Measurements from ENCODE around the gene NMRK1. TPM values are rescaled to one million over a fixed set of nuclear protein-coding genes. Genes with fewer than 3 reads are reported as not detected.

Gene NMRK1
- total RNA-seq, 1 experiment from 2014 or later, result 0.67 TPM

DNA sequence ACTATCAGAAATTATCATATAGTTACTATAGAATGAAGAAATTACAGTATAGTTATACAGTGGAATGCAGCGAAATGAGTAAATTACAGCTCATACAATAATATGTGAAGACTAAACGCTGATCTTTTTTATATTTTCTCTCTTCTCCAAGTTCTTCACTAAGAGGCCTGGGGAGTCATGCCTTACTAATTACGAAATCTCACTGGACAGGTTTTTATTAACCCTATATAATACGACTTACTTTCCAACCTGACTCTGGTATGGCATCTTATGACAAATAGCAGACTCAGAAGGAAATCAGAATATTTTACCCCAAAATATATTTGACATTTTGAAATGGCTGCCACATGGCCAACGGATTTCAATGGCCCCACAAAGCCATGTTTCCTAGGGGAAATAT is 68.9 kb downstream of the NMRK1 start:
- no peak overlapping the region for H3K4me3 ChIP-seq (ENCODE audit: low read depth, low read length, poor library complexity, severe bottlenecking)
- no peaks in the 10 kb centered on the region for H3K36me3 ChIP-seq (ENCODE audit: insufficient read depth, low read length, poor library complexity, severe bottlenecking)
- no peaks in the 10 kb centered on the region for H3K9me3 ChIP-seq (ENCODE audit: low read depth, low read length, poor library complexity, severe bottlenecking)
- intact Hi-C loops (cut with micrococcal nuclease; ENCODE audit: unreplicated experiment), result no loop called here
- BruUV-seq (replicated peaks), result no TSS peak
- H3K27ac ChIP-seq (ENCODE audit: low read depth, low read length, poor library complexity, severe bottlenecking), result no peak overlapping the region
- POLR2A ChIA-PET (ENCODE audit: low non-redundant PET), result no interaction called here
- DNase-seq (ENCODE audit: low spot score), result no peak
- TF ChIP-seq EZH2 (IDR thresholded peaks at IDR 0.05; ENCODE audit: borderline replicate concordance, low read depth, low read length, poor library complexity, severe bottlenecking), result no peak
- TF ChIP-seq, protein P1, sequence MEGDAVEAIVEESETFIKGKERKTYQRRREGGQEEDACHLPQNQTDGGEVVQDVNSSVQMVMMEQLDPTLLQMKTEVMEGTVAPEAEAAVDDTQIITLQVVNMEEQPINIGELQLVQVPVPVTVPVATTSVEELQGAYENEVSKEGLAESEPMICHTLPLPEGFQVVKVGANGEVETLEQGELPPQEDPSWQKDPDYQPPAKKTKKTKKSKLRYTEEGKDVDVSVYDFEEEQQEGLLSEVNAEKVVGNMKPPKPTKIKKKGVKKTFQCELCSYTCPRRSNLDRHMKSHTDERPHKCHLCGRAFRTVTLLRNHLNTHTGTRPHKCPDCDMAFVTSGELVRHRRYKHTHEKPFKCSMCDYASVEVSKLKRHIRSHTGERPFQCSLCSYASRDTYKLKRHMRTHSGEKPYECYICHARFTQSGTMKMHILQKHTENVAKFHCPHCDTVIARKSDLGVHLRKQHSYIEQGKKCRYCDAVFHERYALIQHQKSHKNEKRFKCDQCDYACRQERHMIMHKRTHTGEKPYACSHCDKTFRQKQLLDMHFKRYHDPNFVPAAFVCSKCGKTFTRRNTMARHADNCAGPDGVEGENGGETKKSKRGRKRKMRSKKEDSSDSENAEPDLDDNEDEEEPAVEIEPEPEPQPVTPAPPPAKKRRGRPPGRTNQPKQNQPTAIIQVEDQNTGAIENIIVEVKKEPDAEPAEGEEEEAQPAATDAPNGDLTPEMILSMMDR (conservative IDR thresholded peaks at IDR 0.05; ENCODE audit: low read depth, low read length), result no peak
- no peaks in the 10 kb centered on the region for H3K27me3 ChIP-seq (replicated peaks; ENCODE audit: insufficient read depth, low read depth, low read length, poor library complexity)
- H3K4me1 ChIP-seq (ENCODE audit: insufficient read depth, low read length, poor library complexity, severe bottlenecking), result no peaks in the 10 kb centered on the region
- CTCF ChIA-PET, result no interaction called here

DNA sequence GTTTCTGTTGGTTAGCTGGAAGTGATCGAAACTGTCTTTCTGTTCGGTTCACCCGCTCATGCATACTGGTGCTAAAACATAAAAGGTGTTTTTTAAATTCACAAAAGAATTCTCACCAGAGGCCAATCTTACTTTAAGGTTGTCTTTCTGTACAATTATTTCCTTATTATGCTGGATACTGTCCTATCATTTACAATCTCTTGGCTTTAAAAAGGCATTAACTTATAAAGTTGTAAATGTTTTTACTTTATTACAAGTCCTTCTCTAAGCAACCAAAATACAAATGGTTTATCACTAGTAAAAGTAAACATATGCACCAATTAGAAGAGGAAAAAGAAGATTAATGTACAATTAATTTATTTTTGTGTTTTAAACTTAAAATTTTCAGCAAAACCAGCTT is 70.6 kb downstream of the NMRK1 start:
- H3K4me3 ChIP-seq (ENCODE audit: low read depth, low read length, poor library complexity, severe bottlenecking), result no peak overlapping the region
- ChIA-PET POLR2A (ENCODE audit: low non-redundant PET) (no interaction called here), CTCF (no interaction called here)
- no peaks in the 10 kb centered on the region for H3K4me1 ChIP-seq (ENCODE audit: insufficient read depth, low read length, poor library complexity, severe bottlenecking)
- TF ChIP-seq, protein P1 (conservative IDR thresholded peaks at IDR 0.05; ENCODE audit: low read depth, low read length), result no peak
- no peak for TF ChIP-seq EZH2 (IDR thresholded peaks at IDR 0.05; ENCODE audit: borderline replicate concordance, low read depth, low read length, poor library complexity, severe bottlenecking)
- DNase-seq (ENCODE audit: low spot score), result no peak
- intact Hi-C loops (cut with micrococcal nuclease; ENCODE audit: unreplicated experiment), result no loop called here
- H3K27me3 ChIP-seq (replicated peaks; ENCODE audit: insufficient read depth, low read depth, low read length, poor library complexity), result no peaks in the 10 kb centered on the region
- no TSS peak for BruUV-seq (replicated peaks)
- no peaks in the 10 kb centered on the region for H3K36me3 ChIP-seq (ENCODE audit: insufficient read depth, low read length, poor library complexity, severe bottlenecking)
- no peak overlapping the region for H3K27ac ChIP-seq (ENCODE audit: low read depth, low read length, poor library complexity, severe bottlenecking)
- H3K9me3 ChIP-seq (ENCODE audit: low read depth, low read length, poor library complexity, severe bottlenecking), result no peaks in the 10 kb centered on the region

DNA sequence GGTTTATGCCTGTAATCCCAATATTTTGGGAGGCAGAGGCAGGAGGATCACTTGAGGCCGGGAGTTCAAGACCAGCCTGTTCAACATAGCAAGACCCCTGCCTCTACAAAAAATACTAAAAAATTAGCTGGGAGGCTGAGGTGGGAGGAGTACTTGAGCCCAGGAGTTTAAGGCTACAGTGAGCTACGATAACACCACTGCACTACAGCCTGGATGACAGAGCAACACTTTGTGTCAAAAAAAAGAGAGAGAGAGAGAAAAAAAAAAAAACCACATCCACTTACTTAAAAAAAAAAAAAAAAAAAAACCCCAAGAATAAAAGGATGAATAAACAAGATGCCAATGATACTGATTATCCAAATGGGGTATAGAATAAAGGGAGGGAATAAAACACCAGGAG is 74.2 kb downstream of the NMRK1 start:
- Histone ChIP-seq H3K9me3 (ENCODE audit: low read depth, low read length, poor library complexity, severe bottlenecking) (no peaks in the 10 kb centered on the region), H3K4me3 (ENCODE audit: low read depth, low read length, poor library complexity, severe bottlenecking) (no peak overlapping the region), H3K36me3 (ENCODE audit: insufficient read depth, low read length, poor library complexity, severe bottlenecking) (no peaks in the 10 kb centered on the region), H3K27ac (ENCODE audit: low read depth, low read length, poor library complexity, severe bottlenecking) (no peak overlapping the region), H3K27me3 (replicated peaks; ENCODE audit: insufficient read depth, low read depth, low read length, poor library complexity) (no peaks in the 10 kb centered on the region), H3K4me1 (ENCODE audit: insufficient read depth, low read length, poor library complexity, severe bottlenecking) (no peaks in the 10 kb centered on the region)
- DNase-seq (ENCODE audit: low spot score), result no peak
- BruUV-seq (replicated peaks), result no TSS peak
- TF ChIP-seq, protein P1 (conservative IDR thresholded peaks at IDR 0.05; ENCODE audit: low read depth, low read length), result no peak
- no peak for TF ChIP-seq EZH2 (IDR thresholded peaks at IDR 0.05; ENCODE audit: borderline replicate concordance, low read depth, low read length, poor library complexity, severe bottlenecking)
- ChIA-PET POLR2A (ENCODE audit: low non-redundant PET) (no interaction called here), CTCF (no interaction called here)
- intact Hi-C loops (cut with micrococcal nuclease; ENCODE audit: unreplicated experiment), result no loop called here

Other genes starting within 250 kb of the NMRK1 start
- gene TRPM6, start 200.2 kb downstream of the NMRK1 start, total RNA-seq (2021), result 0.06 TPM in 1 of 2 replicates, not detected in the other
- gene C9orf40, start 135.2 kb downstream of the NMRK1 start, total RNA-seq (2021), result 11.9 and 16.8 TPM in 2 replicates
- gene CARNMT1, start 59.9 kb downstream of the NMRK1 start, total RNA-seq (2021), result 14.7 and 17.4 TPM in 2 replicates
- 1.2 and 2.3 TPM in 2 replicates for gene OSTF1, start 359 bp upstream of the NMRK1 start, total RNA-seq (2021)

Data from A673 (cell line).